DMS79 treated with DMSO at 0.1 percent for 48 hours (cell line): ENCODE measurements around the gene ANTXR2.

Source experiments
- DNase-seq: peaks from one replicate; lab custom pipeline; 2025; lab: John Stamatoyannopoulos, UW

Gene ANTXR2

GRCh38 chr4:80069108-80069836 lies 3.8 kb downstream of the ANTXR2 start:
- no peak for DNase-seq

DNA sequence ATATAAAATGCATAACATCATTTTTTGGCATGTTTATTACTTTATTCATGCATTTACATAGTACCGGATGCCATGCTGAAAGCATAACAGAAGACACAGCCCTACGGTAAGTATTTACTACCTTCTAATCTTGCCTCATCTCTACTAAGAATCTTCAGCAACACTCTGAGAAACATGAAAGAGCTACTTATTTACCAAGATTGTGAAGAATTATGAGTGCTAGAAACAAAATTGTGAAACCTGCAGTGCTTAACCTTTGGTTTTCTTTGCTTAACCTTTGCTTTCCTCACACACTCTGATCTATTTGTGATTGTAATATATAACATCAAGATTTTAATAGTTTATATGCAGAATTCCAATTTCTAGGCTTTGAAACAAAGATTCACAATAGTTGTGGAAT lies 7.4 kb downstream of the ANTXR2 start:
- DNase-seq = no peak

DNA sequence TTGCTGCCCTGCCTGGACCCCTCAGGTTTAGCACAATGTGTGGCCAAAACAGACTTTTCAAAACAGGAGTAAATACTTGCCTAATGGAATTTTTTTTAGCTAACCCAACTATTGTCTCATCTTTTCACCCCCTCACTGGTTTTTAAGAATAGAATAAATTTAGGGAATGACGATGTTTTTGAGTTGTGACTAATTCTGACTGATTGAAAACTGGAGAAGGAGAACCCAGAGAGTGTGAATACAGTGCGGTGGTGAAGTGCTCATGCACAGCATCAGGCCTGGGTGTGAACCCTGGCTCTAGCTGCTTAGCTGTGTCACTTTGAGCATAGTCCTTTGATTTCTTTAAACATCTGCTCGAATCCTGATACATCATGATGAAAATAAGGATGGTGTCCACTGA lies 10.5 kb downstream of the ANTXR2 start:
- no peak for DNase-seq

GRCh38 chr4:80060804-80061203 lies 12.2 kb downstream of the ANTXR2 start:
- no peak for DNase-seq

- no peak for DNase-seq
These were observed 14.3 kb downstream of the ANTXR2 start for GRCh38 chr4:80058740-80059139.

DNA sequence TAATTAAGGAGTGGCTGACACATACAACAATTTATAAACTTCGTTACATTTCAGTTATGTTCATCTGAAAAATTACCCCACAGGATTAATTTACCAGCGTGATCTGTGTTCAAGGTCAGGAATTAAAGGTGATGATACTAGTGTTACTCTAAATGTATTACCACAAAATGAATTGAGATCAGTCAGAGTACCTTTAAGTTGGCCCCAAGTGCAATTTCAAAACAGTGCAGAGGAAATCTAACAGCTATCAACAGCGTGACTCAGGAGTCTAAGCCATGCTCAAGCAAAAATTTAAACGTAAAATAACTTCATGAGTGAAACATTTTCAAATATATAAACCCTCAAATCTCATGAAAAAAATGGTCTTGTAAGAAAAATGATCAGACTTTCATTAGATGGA lies 18.7 kb downstream of the ANTXR2 start:
- no peak for DNase-seq

- no peak for DNase-seq
These were observed 19.7 kb downstream of the ANTXR2 start for GRCh38 chr4:80053140-80053910.

DNA sequence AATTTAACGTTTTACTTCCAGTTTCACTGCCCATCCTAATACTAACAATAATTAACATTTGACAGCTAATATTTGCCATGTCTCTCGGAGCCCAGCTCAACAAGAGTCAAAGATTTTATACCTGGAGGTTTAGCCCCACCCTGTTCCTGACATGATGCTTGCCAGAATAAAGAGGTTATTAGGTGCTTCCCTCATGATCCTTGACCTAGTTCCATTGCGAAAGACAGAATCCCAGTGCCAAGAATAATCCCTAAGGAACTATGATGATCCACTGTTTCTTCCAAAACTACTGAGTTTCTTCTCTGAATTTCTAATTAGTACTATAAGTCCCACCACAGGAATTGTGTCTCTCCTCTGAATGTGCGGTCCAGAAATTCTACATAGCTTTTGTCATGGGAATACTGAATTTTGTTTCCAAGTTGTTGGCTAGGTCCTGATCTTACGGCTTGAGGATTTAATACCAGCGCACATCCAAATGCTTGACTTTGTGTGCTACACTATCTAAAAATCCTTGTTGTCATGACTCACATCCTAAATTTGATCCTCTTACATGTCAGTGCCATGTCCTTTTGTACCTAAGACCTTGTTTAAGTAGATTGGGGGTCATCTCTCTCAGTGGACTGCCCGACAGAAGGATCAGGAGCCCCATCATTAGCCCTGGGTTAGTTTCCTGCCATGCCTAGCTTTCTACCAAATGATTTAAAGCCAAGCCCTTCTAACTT lies 23.1 kb downstream of the ANTXR2 start:
- no peak for DNase-seq

DNA sequence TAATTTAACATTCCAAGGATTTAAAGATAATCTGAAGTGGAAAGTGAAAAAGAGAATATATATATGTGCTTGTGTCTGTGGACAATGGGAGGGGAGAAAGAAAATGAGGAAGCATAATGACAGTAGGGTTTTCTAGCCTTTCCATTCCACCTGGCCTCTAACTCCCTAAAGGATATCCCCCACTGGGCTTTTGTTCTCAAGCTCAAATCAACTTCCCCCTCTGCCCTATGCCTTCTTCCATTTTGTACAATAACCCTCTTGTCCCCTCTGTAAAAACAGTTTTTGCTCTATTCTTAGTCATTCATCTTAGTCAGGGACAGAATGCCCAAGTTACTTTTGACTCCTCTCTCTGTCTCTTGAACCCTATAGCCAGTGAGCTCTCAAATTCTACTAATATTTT lies 23.6 kb downstream of the ANTXR2 start:
- no peak for DNase-seq

GRCh38 chr4:80045786-80046185 lies 27.2 kb downstream of the ANTXR2 start:
- no peak for DNase-seq

GRCh38 chr4:80043541-80043940 lies 29.5 kb downstream of the ANTXR2 start:
- no peak for DNase-seq

DNA sequence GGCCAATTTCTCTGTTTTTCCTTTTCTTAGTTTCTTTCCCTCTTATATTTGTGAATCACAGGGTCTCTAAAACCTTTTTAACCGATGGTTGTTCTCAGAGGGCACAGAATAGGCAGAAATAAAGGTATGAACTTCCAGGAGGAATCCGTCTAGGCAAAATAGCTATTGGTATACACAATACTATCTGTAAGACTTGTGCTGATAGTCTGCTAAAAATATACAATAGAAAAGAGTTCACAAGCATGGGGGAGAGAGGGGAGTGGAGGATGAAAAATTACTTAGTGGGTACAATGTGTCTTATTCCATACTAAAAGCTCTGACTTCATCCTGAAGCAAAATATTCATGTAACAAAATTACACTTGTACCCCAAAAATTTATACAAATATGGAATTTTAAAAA lies 30.2 kb downstream of the ANTXR2 start:
- DNase-seq = no peak

DNA sequence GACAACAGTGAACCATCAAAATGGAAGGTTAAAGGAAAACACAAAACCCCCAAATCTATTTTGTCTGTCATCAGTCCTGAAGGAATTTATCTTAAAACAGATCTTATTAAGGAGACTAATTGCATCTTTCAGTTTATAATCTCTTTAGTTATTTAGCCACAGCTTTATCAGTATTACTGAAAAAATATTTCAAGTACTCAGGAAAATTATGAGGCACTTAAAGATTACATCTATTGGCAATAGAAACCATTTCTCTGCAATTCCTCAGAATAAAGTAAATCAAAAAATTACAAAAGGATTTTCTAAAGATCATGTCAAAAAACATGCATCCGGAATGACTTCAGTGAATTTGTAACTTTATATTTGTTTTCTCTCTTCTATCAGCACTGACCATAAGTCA lies 35.2 kb downstream of the ANTXR2 start:
- no peak for DNase-seq

GRCh38 chr4:80036949-80037685 lies 35.9 kb downstream of the ANTXR2 start:
- DNase-seq = no peak

DNA sequence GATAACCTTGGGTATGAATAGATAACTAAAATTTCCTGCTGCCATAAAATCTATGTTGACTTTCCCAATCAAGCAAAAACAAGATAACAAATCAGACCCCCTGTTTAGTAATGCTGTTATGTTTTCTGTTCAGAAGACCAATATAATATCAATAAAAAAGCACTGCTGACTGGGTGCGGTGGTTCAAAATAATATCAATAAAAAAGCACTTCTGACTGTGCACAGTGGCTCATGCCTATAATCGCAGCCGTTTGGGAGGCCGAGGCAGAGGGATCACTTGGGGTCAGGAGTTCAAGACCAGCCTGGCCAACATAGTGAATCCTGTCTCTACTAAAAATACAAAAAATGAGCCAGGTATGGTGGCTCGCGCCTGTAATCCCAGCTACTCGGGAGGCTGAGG lies 36.7 kb downstream of the ANTXR2 start:
- DNase-seq = no peak

- DNase-seq = no peak
These were observed 37.7 kb downstream of the ANTXR2 start for GRCh38 chr4:80035336-80035735.

GRCh38 chr4:80033581-80033980 lies 39.4 kb downstream of the ANTXR2 start:
- DNase-seq = no peak

DNA sequence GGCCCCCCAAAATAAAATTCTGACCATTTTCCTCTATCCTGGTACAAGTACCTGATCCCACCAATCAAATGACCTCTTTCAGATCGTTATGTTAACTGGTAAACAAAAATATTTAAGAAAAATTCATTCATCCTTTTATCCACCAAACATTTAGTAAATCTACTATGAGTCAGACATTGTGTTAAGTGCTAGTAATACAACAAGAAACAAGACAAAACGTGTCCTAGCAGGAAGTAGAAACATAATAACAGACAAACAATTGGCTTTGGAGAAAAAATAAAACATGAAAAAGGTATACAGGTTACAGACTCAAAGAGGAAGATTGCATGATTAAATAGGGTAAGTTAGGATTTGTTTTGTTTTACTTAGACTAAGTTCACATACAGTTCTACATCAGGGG lies 43.7 kb downstream of the ANTXR2 start:
- no peak for DNase-seq

DNA sequence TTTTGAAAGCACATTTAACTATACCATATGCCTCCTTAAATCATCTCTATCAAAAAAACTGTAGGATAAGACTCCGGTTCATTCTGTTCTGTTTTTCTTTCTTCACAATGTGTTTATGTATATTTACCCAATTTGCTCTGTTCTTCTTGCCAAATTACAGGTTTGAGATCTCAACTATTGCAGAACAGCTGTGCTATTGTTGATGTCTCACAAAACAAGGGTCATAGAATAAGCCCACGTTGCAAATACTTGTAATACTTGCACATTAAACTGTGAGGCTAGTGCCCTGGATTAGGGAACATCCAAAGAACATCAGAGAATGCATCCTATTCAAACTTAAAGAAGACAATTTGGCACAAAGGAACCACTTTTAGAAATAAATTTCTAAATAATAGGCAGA lies 45.4 kb downstream of the ANTXR2 start:
- no peak for DNase-seq

DNA sequence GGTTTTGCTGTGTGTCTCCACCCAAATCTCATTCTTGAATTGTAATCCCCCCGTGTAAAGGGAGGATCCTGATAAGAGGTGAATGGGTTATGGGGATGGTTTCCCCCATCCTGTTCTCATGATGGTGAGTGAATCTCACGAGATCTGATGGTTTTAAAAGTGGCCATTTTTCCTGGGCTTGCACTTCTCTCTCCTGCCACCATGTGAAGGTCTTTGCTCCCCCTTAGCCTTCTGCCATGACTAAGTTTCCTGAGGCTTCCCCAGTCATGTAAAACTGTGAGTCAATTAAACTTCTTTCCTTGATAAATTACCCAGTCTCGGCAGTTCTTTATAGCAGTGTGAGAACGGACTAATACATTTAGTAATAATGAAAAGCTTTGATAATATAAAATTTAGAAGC lies 46.9 kb downstream of the ANTXR2 start:
- DNase-seq = no peak

GRCh38 chr4:80024335-80024734 lies 48.7 kb downstream of the ANTXR2 start:
- no peak for DNase-seq

DNA sequence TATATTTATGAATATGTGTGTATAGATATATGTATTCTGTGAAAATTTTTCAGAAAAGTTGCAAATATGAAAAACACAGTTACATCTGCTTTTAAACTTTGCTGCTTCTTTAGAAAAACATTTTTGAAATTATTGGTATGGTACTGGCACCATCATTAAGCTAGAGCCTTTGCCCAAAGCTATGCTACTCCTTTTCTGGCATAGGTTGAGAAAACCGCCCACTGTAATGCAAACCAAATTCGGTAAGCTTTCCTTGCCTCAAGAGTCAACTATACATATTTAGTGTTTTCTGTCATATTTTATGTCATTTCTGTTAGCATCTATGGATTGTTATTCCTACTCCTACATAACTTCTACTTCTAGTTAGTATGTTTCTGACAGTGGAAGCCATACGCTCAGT lies 50.7 kb downstream of the ANTXR2 start:
- no peak for DNase-seq
